Memory B cell (primary cell): ENCODE data around the gene AXIN2.

Experiments used
- ATAC-seq: fragments of 150-1000 bp; cut with Tn5 transposase; 2 replicates; pipeline ENCODE4 v1.10.0; 2021; ENCODE audit warnings: low read depth, mild to moderate bottlenecking, moderate library complexity
- DNase-seq, 2 donors: peaks; one replicate each; pipeline ENCODE4 v3.0.0; 2022; ENCODE audit warnings: low spot score in 2 of 2
- H3K27ac Mint-ChIP-seq: one replicate; pipeline ENCODE4 v1.8.0; 2022; ENCODE audit warnings: mild to moderate bottlenecking, moderate library complexity, mixed read lengths
- H3K27me3 Mint-ChIP-seq: one replicate; pipeline ENCODE4 v1.8.0; 2022; ENCODE audit warnings: mixed read lengths
- H3K36me3 Mint-ChIP-seq: one replicate; pipeline ENCODE4 v1.8.0; 2022; ENCODE audit warnings: mild to moderate bottlenecking, mixed read lengths
- H3K4me1 Mint-ChIP-seq: one replicate; pipeline ENCODE4 v1.8.0; 2022; ENCODE audit warnings: mixed read lengths
- H3K4me3 Mint-ChIP-seq: one replicate; pipeline ENCODE4 v1.8.0; 2022; ENCODE audit warnings: mild to moderate bottlenecking, moderate library complexity, mixed read lengths
- H3K9me3 Mint-ChIP-seq: one replicate; pipeline ENCODE4 v1.8.0; 2022; ENCODE audit warnings: mixed read lengths

The AXIN2 gene

GRCh38 chr17:65564793-65565192, 3.3 kb upstream of the AXIN2 start:
- peaks cover 17% of the 10 kb centered on the region for H3K27me3 Mint-ChIP-seq
- ATAC-seq (no peak), DNase-seq (no peak)
- H3K4me1 Mint-ChIP-seq, result peaks cover 22% of the 10 kb centered on the region
- H3K4me3 Mint-ChIP-seq, result no peak overlapping the region
- H3K36me3 Mint-ChIP-seq, result no peaks in the 10 kb centered on the region
- peaks cover 1% of the 10 kb centered on the region for H3K9me3 Mint-ChIP-seq
- no peak overlapping the region for H3K27ac Mint-ChIP-seq

DNA sequence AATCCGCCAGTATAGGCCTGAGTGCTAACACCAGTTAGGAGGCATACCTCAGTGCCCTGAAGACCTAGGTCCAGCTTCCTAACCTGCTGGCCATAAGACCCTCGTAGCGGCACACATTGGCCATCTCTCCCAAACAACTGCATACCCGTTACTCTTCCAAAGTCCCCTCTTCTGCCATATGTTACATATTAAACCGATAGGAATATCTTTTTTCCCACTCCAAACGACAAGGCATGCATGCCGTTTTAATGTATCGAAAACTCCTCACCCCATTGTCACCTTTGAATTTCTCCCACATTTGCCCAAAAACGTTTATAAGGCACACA, 721 bp upstream of the AXIN2 start:
- Mint-ChIP-seq H3K36me3 (no peaks in the 10 kb centered on the region), H3K4me1 (peaks cover 12% of the 10 kb centered on the region), H3K27ac (no peak overlapping the region), H3K4me3 (peak overlapping the region; percentile 91), H3K9me3 (no peaks in the 10 kb centered on the region), H3K27me3 (peaks cover 10% of the 10 kb centered on the region)
- no peak for ATAC-seq
- no peak for DNase-seq

DNA sequence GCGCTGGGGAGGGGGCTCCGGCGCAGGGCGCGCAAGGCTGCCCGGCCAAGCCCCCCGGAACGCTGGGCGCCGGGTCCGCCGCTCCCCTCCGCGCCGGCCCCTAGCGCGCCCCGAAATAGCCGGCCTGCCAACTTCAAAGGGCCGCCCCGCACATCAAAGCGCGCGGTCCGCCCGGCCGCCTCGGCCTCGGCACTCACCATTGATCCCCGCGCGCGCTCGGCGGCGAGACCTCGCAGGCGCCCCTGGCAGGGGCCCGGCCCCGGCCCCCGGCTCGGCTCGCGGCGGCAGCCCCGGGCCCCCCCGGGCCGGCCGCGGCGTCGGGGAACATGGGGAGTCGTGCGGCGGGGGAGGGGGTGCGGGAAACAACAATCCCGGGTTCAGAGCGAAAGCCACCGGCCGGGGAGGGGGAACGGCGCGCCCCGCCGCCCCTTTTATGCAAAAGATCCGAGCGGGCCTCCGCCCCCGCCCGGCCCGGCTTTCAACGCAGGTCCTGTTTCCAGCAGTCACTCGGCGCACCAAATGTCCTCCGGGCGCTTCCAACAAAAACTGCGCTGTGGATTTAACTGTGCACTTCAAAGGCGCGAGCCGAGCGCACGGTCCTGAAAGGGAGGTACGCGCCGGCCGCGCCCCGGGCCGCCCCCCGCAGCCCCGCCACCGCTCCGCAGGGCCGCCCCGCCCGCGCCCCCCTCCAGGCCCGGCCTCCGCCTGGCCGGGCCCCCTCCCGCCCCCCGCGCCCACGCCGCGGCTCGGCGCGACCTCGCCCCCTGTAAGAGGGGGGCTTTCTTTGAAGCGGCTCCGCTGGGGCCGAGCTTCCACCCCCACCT, 608 bp downstream of the AXIN2 start:
- ATAC-seq (peak; percentile 43), DNase-seq (peak; percentile 24 to 55)
- Mint-ChIP-seq H3K27ac (no peak overlapping the region), H3K27me3 (peaks cover 10% of the 10 kb centered on the region), H3K4me3 (peak overlapping the region; percentile 62), H3K9me3 (no peaks in the 10 kb centered on the region), H3K4me1 (peaks cover 12% of the 10 kb centered on the region), H3K36me3 (no peaks in the 10 kb centered on the region)

DNA sequence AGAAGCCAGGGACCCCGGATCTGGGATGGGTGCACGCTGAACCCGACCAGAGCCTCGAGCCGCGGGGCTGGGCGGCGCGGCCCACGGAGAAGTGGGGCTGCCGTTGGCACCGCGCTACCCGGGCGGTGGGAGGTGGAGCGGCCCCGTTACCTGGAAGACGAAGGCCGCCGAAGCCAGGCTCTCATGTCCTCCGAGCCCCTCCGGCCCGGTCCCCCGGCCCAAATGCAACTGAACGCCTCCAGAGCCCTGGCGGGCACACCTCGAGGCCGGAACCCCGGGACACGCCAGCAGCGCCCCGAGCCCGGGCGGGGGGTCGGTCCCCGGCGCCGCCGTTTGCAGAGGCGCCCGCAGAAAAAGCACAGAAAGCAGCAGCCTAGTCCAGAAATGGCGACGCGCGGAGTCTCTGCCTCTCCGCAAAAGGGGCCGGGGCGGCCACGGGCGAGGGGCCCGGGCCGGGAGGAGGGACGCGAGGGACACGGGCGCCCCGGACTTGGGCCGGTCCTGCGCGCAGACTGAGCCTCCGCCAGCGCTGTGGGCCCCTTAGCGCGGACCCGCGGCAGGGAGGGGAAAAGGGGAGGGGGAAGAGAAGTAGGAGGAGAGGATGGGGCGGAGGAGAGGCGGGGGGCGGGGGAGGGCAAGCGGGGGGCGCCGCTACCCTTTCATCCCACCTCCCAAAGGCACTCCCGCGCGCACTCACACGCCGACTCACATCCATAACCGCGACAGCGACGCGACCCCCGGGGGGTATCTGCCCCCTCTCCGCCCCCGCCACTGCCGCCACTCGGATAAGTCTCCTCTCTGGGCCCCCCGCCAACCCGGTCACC, 1.4 kb downstream of the AXIN2 start:
- DNase-seq, result peak in 1 of 2 donors; percentile 41
- Mint-ChIP-seq H3K4me3 (peak overlapping the region; percentile 68), H3K27me3 (peaks cover 10% of the 10 kb centered on the region), H3K36me3 (no peaks in the 10 kb centered on the region), H3K4me1 (peaks cover 12% of the 10 kb centered on the region), H3K27ac (no peak overlapping the region), H3K9me3 (no peaks in the 10 kb centered on the region)
- ATAC-seq, result no peak

DNA sequence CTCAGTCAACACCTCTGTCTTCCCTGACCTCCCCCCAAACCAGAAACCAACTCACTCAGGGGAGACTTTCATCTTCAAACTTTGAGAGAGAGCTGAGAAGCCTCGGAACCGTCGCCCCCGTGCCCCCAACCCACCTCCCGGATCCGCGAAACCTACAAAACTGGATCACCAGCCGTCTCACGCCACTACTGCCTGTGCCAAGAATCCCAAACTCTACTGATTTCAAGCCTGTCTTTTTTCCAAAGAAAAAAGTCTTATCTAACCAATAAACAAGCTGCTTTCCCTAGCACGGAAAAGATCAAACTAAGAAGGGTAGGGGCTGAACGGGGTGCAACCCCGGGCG, 2.0 kb downstream of the AXIN2 start:
- Mint-ChIP-seq H3K9me3 (no peaks in the 10 kb centered on the region), H3K4me1 (peaks cover 12% of the 10 kb centered on the region), H3K36me3 (no peaks in the 10 kb centered on the region), H3K27ac (no peak overlapping the region), H3K27me3 (peaks cover 10% of the 10 kb centered on the region), H3K4me3 (peak overlapping the region; percentile 68)
- no peak for DNase-seq
- ATAC-seq, result no peak

DNA sequence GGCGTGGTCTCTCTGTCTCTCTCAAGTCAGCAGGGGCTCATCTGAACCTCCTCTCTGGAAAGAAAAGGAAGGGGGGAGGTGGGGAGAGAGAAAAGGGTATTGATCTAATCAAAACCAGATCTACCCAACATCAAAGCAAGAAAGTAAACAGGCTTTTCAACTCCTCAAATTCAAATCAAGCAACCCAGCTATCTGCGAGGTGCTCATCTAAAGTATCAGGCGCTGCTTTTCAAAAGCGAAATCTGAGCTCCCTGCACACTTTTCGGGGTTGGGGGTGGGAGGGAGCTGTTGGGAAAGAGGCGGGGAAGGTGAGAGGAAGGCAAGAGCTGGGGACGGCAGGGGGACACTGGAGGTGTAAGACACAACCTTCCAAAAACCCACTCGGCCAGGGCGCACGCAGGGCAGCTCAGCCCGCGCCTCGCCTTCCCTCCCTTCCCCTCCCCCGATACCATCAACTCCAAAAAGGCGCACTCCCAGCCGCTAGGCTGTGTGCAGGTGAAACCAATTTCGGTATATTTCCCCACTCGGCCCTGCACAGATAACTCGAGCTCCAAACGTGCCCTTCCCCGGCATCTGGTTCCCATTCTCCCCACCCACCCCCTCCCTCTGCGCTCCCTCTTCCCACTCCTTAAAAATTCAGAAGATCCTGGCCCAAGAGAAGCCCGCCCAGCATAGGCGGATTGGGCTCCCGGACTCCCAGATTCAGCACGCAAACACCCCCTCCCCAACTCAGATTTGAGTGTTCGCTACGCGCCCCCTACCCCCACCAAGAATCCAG, 2.6 kb downstream of the AXIN2 start:
- peaks cover 12% of the 10 kb centered on the region for H3K4me1 Mint-ChIP-seq

GRCh38 chr17:65558311-65558682, 3.2 kb downstream of the AXIN2 start:
- DNase-seq (no peak), ATAC-seq (no peak)
- peaks cover 8% of the 10 kb centered on the region for H3K27me3 Mint-ChIP-seq
- H3K4me1 Mint-ChIP-seq, result peaks cover 12% of the 10 kb centered on the region
- no peaks in the 10 kb centered on the region for H3K9me3 Mint-ChIP-seq
- H3K4me3 Mint-ChIP-seq, result peak overlapping the region; percentile 8
- no peak overlapping the region for H3K27ac Mint-ChIP-seq
- H3K36me3 Mint-ChIP-seq, result no peaks in the 10 kb centered on the region

More for the DNA sequence above, 2.6 kb downstream of the AXIN2 start:
- Mint-ChIP-seq H3K4me3 (peak overlapping the region; percentile 68), H3K36me3 (no peaks in the 10 kb centered on the region), H3K9me3 (no peaks in the 10 kb centered on the region), H3K27ac (no peak overlapping the region), H3K27me3 (peaks cover 8% of the 10 kb centered on the region)
- DNase-seq (no peak), ATAC-seq (no peak)

DNA sequence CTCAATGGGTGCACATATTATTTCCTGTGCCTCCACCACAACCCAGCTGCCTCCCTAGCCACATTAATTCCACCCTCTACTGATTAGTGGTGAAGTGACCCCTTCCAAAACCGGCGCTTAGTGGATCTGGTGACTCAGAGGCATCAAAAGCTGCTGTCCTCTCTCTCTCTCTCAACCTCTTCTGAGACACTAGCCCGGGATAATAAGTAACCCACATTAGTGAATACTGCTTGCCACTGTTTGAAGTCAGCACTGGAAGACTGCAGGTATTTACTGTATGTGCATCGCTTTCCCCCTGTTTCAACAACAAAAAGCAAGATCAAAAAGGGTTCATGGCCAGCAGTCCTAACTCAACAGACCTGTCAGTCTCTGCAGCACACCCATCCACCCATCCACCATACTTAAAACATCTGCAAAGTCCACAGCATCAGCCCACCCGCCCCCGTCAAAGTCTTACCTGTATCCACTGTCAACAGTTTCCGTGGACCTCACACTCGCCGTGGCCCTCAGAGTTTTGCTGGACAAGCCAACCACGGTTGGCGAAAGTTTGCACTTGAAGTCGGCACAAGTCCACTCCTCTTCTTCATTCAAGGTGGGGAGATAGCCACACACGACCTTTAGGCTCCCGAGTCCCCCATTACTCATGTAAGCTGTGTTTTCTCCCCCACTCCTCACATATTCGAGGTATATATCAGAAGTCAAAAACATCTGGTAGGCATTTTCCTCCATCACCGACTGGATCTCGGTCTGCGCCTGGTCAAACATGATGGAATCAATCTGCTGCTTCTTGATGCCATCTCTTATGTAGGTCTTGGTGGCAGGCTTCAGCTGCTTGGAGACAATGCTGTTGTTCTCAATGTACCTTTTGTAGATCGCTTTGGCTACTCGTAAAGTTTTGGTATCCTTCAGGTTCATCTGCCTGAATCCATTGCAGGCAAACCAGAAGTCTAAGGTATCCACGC, 3.8 kb downstream of the AXIN2 start:
- H3K4me1 Mint-ChIP-seq, result peaks cover 12% of the 10 kb centered on the region
- peaks cover 8% of the 10 kb centered on the region for H3K27me3 Mint-ChIP-seq
- DNase-seq, result no peak
- no peak overlapping the region for H3K4me3 Mint-ChIP-seq
- ATAC-seq, result no peak
- no peak overlapping the region for H3K27ac Mint-ChIP-seq
- no peaks in the 10 kb centered on the region for H3K36me3 Mint-ChIP-seq
- no peaks in the 10 kb centered on the region for H3K9me3 Mint-ChIP-seq

- H3K36me3 Mint-ChIP-seq, result no peaks in the 10 kb centered on the region
- H3K4me1 Mint-ChIP-seq, result peaks cover 7% of the 10 kb centered on the region
- H3K27me3 Mint-ChIP-seq, result peaks cover 6% of the 10 kb centered on the region
- H3K4me3 Mint-ChIP-seq, result no peak overlapping the region
- ATAC-seq (no peak), DNase-seq (no peak)
- no peak overlapping the region for H3K27ac Mint-ChIP-seq
- H3K9me3 Mint-ChIP-seq, result no peaks in the 10 kb centered on the region
Observed at GRCh38 chr17:65556910-65557348, 4.5 kb downstream of the AXIN2 start.

GRCh38 chr17:65556014-65556909, 5.2 kb downstream of the AXIN2 start:
- Mint-ChIP-seq H3K27ac (no peak overlapping the region), H3K27me3 (peaks cover 6% of the 10 kb centered on the region), H3K4me1 (peaks cover 4% of the 10 kb centered on the region), H3K4me3 (no peak overlapping the region), H3K9me3 (no peaks in the 10 kb centered on the region), H3K36me3 (no peaks in the 10 kb centered on the region)
- ATAC-seq (peak; percentile 43), DNase-seq (peak; percentile 49 to 72)

GRCh38 chr17:65554553-65555223, 6.8 kb downstream of the AXIN2 start:
- no peak overlapping the region for H3K27ac Mint-ChIP-seq
- H3K4me3 Mint-ChIP-seq, result no peak overlapping the region
- ATAC-seq (no peak), DNase-seq (no peak)
- peaks cover 4% of the 10 kb centered on the region for H3K4me1 Mint-ChIP-seq
- peaks cover 11% of the 10 kb centered on the region for H3K27me3 Mint-ChIP-seq
- H3K9me3 Mint-ChIP-seq, result no peaks in the 10 kb centered on the region
- no peaks in the 10 kb centered on the region for H3K36me3 Mint-ChIP-seq
